B cell (primary cell): ENCODE measurements around the gene TANGO6. TPM values are rescaled to one million over a fixed set of nuclear protein-coding genes. Genes with fewer than 3 reads are reported as not detected.

Experiments
- ATAC-seq: fragments of 200-7000 bp; cut with Tn5 transposase; one replicate; pipeline ENCODE4 v1.10.0; 2021; ENCODE audit warnings: low read depth, mild to moderate bottlenecking, moderate number of reproducible peaks, moderate library complexity
- CTCF ChIA-PET: fragments of 350-600 bp; sonication (Branson Sonifier 250); formaldehyde crosslinking; loops from one replicate; lab custom pipeline; 2021; ENCODE audit warnings: antibody characterized with exemption, inconsistent platforms; lab: Charles Lee
- POLR2A ChIA-PET: fragments of 350-600 bp; sonication (Branson Sonifier 250); formaldehyde crosslinking; loops from one replicate; lab custom pipeline; 2021; ENCODE audit warnings: antibody characterized with exemption; lab: Charles Lee
- DNase-seq: peaks from one replicate; pipeline ENCODE4 v3.0.0; 2013
- H2AFZ ChIP-seq: 2 replicates; pipeline ENCODE4 v1.6.1; 2012; ENCODE audit warnings: mild to moderate bottlenecking, low read depth, low read length; ENCODE audit not compliant: insufficient read depth, poor library complexity, severe bottlenecking
- H3K27ac ChIP-seq, 2 donors: 1 replicate in 1 of 2; 2 replicates in 1 of 2; pipeline ENCODE4 v1.5.1; 2012 to 2013; ENCODE audit warnings: low read length in 2 of 2, mild to moderate bottlenecking in 2 of 2, moderate library complexity in 1 of 2
- H3K27me3 ChIP-seq, 4 experiments: fragments of 200-600 bp in 1 of 4; sonication (generic) in 1 of 4; replicated peaks in 1 of 4; 1 replicate in 2 of 4; 2 replicates in 2 of 4; pipeline versions ENCODE4 v1.6.1 to v1.7.0; 2013 to 2016; ENCODE audit warnings: low read length in 3 of 4, mild to moderate bottlenecking in 2 of 4, mixed read lengths in 1 of 4, moderate library complexity in 1 of 4; ENCODE audit not compliant: insufficient read depth in 4 of 4, control insufficient read depth in 3 of 4; ENCODE audit errors: control extremely low read depth in 1 of 4
- H3K36me3 ChIP-seq, 2 experiments: replicated peaks in 1 of 2; 1 replicate in 1 of 2; 2 replicates in 1 of 2; pipeline versions ENCODE4 v1.6.1 to v1.7.1; 2013; ENCODE audit warnings: low read length in 1 of 2; ENCODE audit not compliant: insufficient read depth in 2 of 2, control insufficient read depth in 1 of 2; ENCODE audit errors: control extremely low read depth in 1 of 2, extremely low read depth in 1 of 2
- H3K4me1 ChIP-seq, 2 donors: fragments of 200-600 bp in 1 of 2; sonication (generic) in 1 of 2; 1 replicate in 1 of 2; 2 replicates in 1 of 2; pipeline versions ENCODE4 v1.5.1 to v1.6.1; 2013 to 2017; ENCODE audit warnings: low read length in 2 of 2; ENCODE audit not compliant: control insufficient read depth in 2 of 2, insufficient read depth in 2 of 2
- H3K4me2 ChIP-seq: replicated peaks from 2 replicates; pipeline ENCODE3; 2012; ENCODE audit warnings: mild to moderate bottlenecking, low read depth, low read length; ENCODE audit not compliant: poor library complexity, severe bottlenecking
- H3K4me3 ChIP-seq, 5 experiments: fragments of 200-600 bp in 1 of 5; sonication (generic) in 1 of 5; 1 replicate in 3 of 5; 2 replicates in 2 of 5; pipeline versions ENCODE4 v1.5.1 to v1.7.0; 2011 to 2016; ENCODE audit warnings: low read length in 4 of 5, mild to moderate bottlenecking in 4 of 5, low read depth in 2 of 5, control low read depth in 1 of 5, moderate library complexity in 1 of 5; ENCODE audit not compliant: insufficient read depth in 1 of 5; ENCODE audit errors: control extremely low read depth in 1 of 5, extremely low read depth in 1 of 5
- H3K79me2 ChIP-seq: fragments of 200-600 bp; sonication (generic); one replicate; pipeline ENCODE4 v1.6.0; 2016; ENCODE audit warnings: low read length; ENCODE audit not compliant: control insufficient read depth, insufficient read depth
- H3K9ac ChIP-seq: fragments of 200-600 bp; sonication (generic); 2 replicates; pipeline ENCODE4 v1.6.1; 2017; ENCODE audit warnings: mild to moderate bottlenecking, low read length, moderate library complexity
- H3K9me3 ChIP-seq, 3 donors: one replicate each; pipeline versions ENCODE4 v1.6.1 to v1.7.1; 2013; ENCODE audit warnings: low read length in 2 of 3; ENCODE audit not compliant: control insufficient read depth in 2 of 3, insufficient read depth in 1 of 3; ENCODE audit errors: control extremely low read depth in 1 of 3
- H4K20me1 ChIP-seq: 2 replicates; pipeline ENCODE4 v1.6.0; 2012; ENCODE audit warnings: mild to moderate bottlenecking, low read length; ENCODE audit not compliant: insufficient read depth, control insufficient read depth, poor library complexity, severe bottlenecking
- H3K27ac Mint-ChIP-seq: one replicate; pipeline ENCODE4 v1.8.0; 2021; ENCODE audit warnings: mixed read lengths
- H3K27me3 Mint-ChIP-seq: one replicate; pipeline ENCODE4 v1.8.0; 2021; ENCODE audit warnings: mixed read lengths
- H3K4me1 Mint-ChIP-seq: one replicate; pipeline ENCODE4 v1.8.0; 2021; ENCODE audit warnings: mixed read lengths
- H3K4me3 Mint-ChIP-seq: one replicate; pipeline ENCODE4 v1.8.0; 2021; ENCODE audit warnings: mixed read lengths
- H3K9me3 Mint-ChIP-seq: one replicate; pipeline ENCODE4 v1.8.0; 2022; ENCODE audit warnings: mixed read lengths; ENCODE audit not compliant: insufficient read depth
- EZH2 ChIP-seq: IDR thresholded peaks from 2 replicates; pipeline ENCODE4 v1.6.1; 2012; ENCODE audit warnings: borderline replicate concordance, low read depth, mild to moderate bottlenecking, moderate library complexity, low read length; ENCODE audit not compliant: insufficient read depth, poor library complexity, severe bottlenecking
- WGBS: methylation state at CpG from one replicate; pipeline ENCODE4 v1.1.5; 2013; ENCODE audit warnings: missing lambda C conversion rate; ENCODE audit not compliant: insufficient coverage; 5-methylcytosine and 5-hydroxymethylcytosine counted together
- intact Hi-C: fragments of 100-400 bp; cut with micrococcal nuclease; formaldehyde crosslinking; loops from one replicate; pipeline ENCODE4 v1.10.0; 2022
- polyA plus RNA-seq: library from polyadenylated mRNA; depleted of rRNA; stranded (reverse); fragments of >200 nt; gene quantifications from 2 replicates; pipeline ENCODE4 v1.2.3, GENCODE V29; 2012
- total RNA-seq, 2 donors: library from RNA; stranded (reverse); fragments of 120-200 nt in 1 of 2; gene quantifications; 1 replicate in 1 of 2; 2 replicates in 1 of 2; pipeline versions ENCODE4 v1.2.3 to v1.2.4, GENCODE V29; 2013 to 2022
- TF ChIP-seq, protein P1 (sequence below): fragments of 200-600 bp; IDR thresholded peaks from one replicate; pipeline ENCODE4 v1.8.0; 2022; ENCODE audit warnings: antibody characterized with exemption, mild to moderate bottlenecking

The TANGO6 gene
- total and polyA plus RNA-seq, 2 donors (not counting 1 experiment from before 2014, with no cell fraction given), result 8.0 to 42.8 TPM

DNA sequence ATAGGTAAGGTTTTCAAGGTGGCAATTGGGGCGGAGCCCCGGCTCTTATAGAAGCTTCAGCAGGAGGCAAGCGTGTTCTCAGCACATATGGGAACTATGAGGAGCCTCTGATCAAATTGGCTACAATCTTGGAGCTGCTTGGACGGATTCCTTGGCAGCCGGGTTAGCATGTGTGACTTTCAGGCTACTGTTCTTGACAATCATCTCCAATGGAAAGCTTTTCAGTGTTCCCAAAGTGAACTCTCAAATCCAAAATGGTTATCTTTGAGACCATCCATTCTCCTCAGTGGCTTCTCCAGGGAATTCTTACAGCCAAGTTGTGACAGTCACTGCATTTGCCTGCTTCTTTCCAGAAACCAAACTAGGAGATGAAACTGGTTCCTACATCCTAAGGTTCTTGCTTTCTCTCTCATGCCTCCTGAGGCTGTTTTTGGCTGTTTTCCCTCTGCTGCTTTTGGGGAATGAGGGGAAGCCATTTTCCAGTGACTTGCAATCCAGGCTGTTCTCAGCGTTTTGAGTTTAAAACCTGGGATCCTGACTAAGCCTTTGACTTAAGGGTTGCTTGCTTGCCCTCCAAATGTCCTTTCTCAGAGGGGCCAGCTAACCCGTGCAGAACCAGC lies 273.0 kb downstream of the TANGO6 start:
- peaks cover 24% of the 10 kb centered on the region for H3K79me2 ChIP-seq
- POLR2A ChIA-PET, result no interaction called here

DNA sequence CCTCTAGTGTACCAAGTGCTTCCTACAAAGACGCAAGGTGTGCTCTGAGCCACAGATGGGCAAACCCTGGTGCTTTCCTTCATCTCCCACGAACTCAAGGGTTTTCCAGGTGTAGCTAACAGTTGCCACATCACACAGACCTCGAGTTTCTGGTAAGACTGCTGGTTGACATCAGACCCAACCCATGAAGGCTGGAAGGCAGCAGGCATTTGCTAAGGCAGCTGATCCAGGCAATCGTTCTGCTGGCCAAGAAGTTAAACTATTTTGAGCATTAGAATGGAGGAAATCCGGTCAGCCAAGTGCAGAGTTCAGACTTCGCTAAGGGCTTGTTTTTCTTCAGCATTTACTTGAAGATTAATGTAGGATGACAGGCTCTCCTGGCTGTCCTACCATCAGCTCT lies 273.6 kb downstream of the TANGO6 start:
- TF ChIP-seq, protein P1, sequence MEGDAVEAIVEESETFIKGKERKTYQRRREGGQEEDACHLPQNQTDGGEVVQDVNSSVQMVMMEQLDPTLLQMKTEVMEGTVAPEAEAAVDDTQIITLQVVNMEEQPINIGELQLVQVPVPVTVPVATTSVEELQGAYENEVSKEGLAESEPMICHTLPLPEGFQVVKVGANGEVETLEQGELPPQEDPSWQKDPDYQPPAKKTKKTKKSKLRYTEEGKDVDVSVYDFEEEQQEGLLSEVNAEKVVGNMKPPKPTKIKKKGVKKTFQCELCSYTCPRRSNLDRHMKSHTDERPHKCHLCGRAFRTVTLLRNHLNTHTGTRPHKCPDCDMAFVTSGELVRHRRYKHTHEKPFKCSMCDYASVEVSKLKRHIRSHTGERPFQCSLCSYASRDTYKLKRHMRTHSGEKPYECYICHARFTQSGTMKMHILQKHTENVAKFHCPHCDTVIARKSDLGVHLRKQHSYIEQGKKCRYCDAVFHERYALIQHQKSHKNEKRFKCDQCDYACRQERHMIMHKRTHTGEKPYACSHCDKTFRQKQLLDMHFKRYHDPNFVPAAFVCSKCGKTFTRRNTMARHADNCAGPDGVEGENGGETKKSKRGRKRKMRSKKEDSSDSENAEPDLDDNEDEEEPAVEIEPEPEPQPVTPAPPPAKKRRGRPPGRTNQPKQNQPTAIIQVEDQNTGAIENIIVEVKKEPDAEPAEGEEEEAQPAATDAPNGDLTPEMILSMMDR, result no peak
- TF ChIP-seq EZH2, result no peak
- Mint-ChIP-seq H3K4me3 (no peak overlapping the region), H3K9me3 (no peaks in the 10 kb centered on the region), H3K27ac (no peak overlapping the region), H3K4me1 (peaks cover 7% of the 10 kb centered on the region), H3K27me3 (no peaks in the 10 kb centered on the region)
- Histone ChIP-seq H2AFZ (no peak overlapping the region), H3K4me1 (no peaks in the 10 kb centered on the region), H4K20me1 (peaks cover 90% of the 10 kb centered on the region), H3K27me3 (no peaks in the 10 kb centered on the region), H3K9ac (no peak overlapping the region), H3K36me3 (peaks cover 1 to 66% of the 10 kb centered on the region in 2 experiments), H3K4me2 (no peak overlapping the region), H3K4me3 (no peak overlapping the region), H3K9me3 (no peaks in the 10 kb centered on the region), H3K27ac (no peak overlapping the region), H3K79me2 (peaks cover 24% of the 10 kb centered on the region)
- intact Hi-C loops, result no loop called here
- POLR2A ChIA-PET, result no interaction called here
- ATAC-seq, result no peak
- no peak for DNase-seq
- WGBS, result 86% methylated on average over 6 of the region's 6 CpGs
- CTCF ChIA-PET, result interaction anchor here (1.7 to 3.3 kb wide), 2 partner anchors 8 to 588 kb away, joined by 3 to 15 read pairs; no protein-coding TSS in a partner anchor

More for the DNA sequence above, 273.0 kb downstream of the TANGO6 start:
- Histone ChIP-seq H3K4me3 (no peak overlapping the region), H3K4me2 (no peak overlapping the region), H3K27me3 (no peaks in the 10 kb centered on the region), H3K4me1 (no peaks in the 10 kb centered on the region), H3K27ac (no peak overlapping the region), H3K9ac (no peak overlapping the region), H3K36me3 (peaks cover 1 to 66% of the 10 kb centered on the region in 2 experiments), H4K20me1 (peaks cover 93% of the 10 kb centered on the region), H3K9me3 (no peaks in the 10 kb centered on the region), H2AFZ (no peak overlapping the region)
- WGBS, result 97% methylated on average over 7 of the region's 7 CpGs
- Mint-ChIP-seq H3K27ac (no peak overlapping the region), H3K27me3 (no peaks in the 10 kb centered on the region), H3K4me1 (peaks cover 7% of the 10 kb centered on the region), H3K4me3 (no peak overlapping the region), H3K9me3 (no peaks in the 10 kb centered on the region)
- intact Hi-C loops, result no loop called here
- no peak for TF ChIP-seq EZH2
- TF ChIP-seq, protein P1, result no peak
- DNase-seq (no peak), ATAC-seq (no peak)
- CTCF ChIA-PET, result interaction anchor here (1.7 to 3.3 kb wide), 2 partner anchors 9 to 587 kb away, joined by 3 to 15 read pairs; no protein-coding TSS in a partner anchor
